Measurements from ENCODE around the gene TULP1. TPM values are rescaled to one million over a fixed set of nuclear protein-coding genes. Genes with fewer than 3 reads are reported as not detected.

Gene TULP1
- total RNA-seq, 1 experiment from 2014 or later = not detected

Small RNAs within 50 kb of the gene (microRNA-seq; reads per million reads assigned to microRNA genes)
- not detected for gene MIR7111 (ENCODE audit: borderline number of aligned reads, borderline replicate concordance)

Other genes starting within 250 kb of the TULP1 start
- gene DEF6, start 215.1 kb downstream of the TULP1 start, total RNA-seq (2021) = 19.6 and 27.0 TPM in 2 replicates
- gene PPARD, start 170.3 kb downstream of the TULP1 start, total RNA-seq (2021) = 18.8 and 24.7 TPM in 2 replicates
- 6.9 and 9.6 TPM in 2 replicates for gene FANCE, start 60.6 kb downstream of the TULP1 start, total RNA-seq (2021)
- 1,335 and 1,742 TPM in 2 replicates for gene RPL10A, start 44.5 kb downstream of the TULP1 start, total RNA-seq (2021)
- gene TEAD3, start 15.8 kb downstream of the TULP1 start, total RNA-seq (2021) = 33.1 and 40.1 TPM in 2 replicates
- gene FKBP5, start 176.0 kb upstream of the TULP1 start, total RNA-seq (2021) = 3.9 and 5.0 TPM in 2 replicates
- gene ARMC12, start 224.1 kb upstream of the TULP1 start, total RNA-seq (2021) = 0.35 and 0.57 TPM in 2 replicates

All from PC-9 (cell line).